Right lobe of liver (tissue), 6 donors: ENCODE measurements around the gene CXCR1. TPM values are rescaled to one million over a fixed set of nuclear protein-coding genes. Genes with fewer than 3 reads are reported as not detected.
A peak's percentile ranks its signal among the peaks of the same experiment; 100 is the strongest.

Source experiments
- ATAC-seq, 4 donors: fragments of 200-7000 bp; cut with Tn5 transposase; one replicate each; pipeline ENCODE4 v1.9.1; 2020; ENCODE audit warnings: mild to moderate bottlenecking in 4 of 4, moderate library complexity in 4 of 4
- DNase-seq, 3 donors: peaks; one replicate each; pipeline ENCODE4 v3.0.0-alpha.2; 2020
- H3K27ac ChIP-seq, 3 donors: fragments of 200-600 bp; one replicate each; pipeline ENCODE4 v1.8.0; 2022
- H3K27me3 ChIP-seq, 2 donors: fragments of 200-600 bp; one replicate each; pipeline ENCODE4 v1.8.0; 2022
- H3K36me3 ChIP-seq, 4 donors: fragments of 200-600 bp; sonication (generic) in 1 of 4; one replicate each; pipeline versions ENCODE4 v1.5.1 to v1.8.0; 2017 to 2022; ENCODE audit warnings: control low read depth in 1 of 4
- H3K4me1 ChIP-seq, 4 donors: fragments of 200-600 bp; sonication (generic) in 1 of 4; one replicate each; pipeline versions ENCODE4 v1.5.1 to v1.8.0; 2017 to 2022; ENCODE audit warnings: control low read depth in 1 of 4
- H3K4me3 ChIP-seq, 3 donors: fragments of 200-600 bp; one replicate each; pipeline ENCODE4 v1.8.0; 2022
- H3K9me3 ChIP-seq, 4 donors: fragments of 200-600 bp; sonication (generic) in 1 of 4; one replicate each; pipeline versions ENCODE4 v1.5.1 to v1.8.0; 2017 to 2022; ENCODE audit warnings: control low read depth in 1 of 4
- POLR2A ChIP-seq: fragments of 450-650 bp; IDR thresholded peaks from one replicate; pipeline ENCODE4 v1.6.1; 2017; ENCODE audit warnings: antibody characterized with exemption, mild to moderate bottlenecking
- WGBS: methylation state at CpG from one replicate; pipeline ENCODE4 v1.1.6; 2018; ENCODE audit warnings: low coverage, low lambda C conversion rate; ENCODE audit not compliant: insufficient coverage; ENCODE audit errors: missing lambda C conversion rate; 5-methylcytosine and 5-hydroxymethylcytosine counted together
- intact Hi-C, 2 donors: fragments of 100-400 bp; cut with DNase I; formaldehyde crosslinking; loops; one replicate each; pipeline versions ENCODE4 v1.11.2 to v1.14.1; 2022
- long read RNA-seq: library from polyadenylated mRNA; unstranded; transcript quantifications from one replicate; pipeline ENCODE4 v2.0.0, GENCODE V29; 2019
- total RNA-seq, 6 experiments: library from RNA; depleted of rRNA in 2 of 6; stranded (reverse); fragments of >200 nt in 2 of 6; fragmentation: NEBNext Ultra II Directional in 3 of 6; extraction: Animal tissue kit (Norgen Biotek cat#: 25700) in 3 of 6; gene quantifications; one replicate each; pipeline versions ENCODE4 v1.1.0 to v1.2.4, GENCODE V29; 2016 to 2023
- TF ChIP-seq, protein P1 (sequence below), 4 donors: fragments of 200-600 bp in 3 of 4; fragments of 450-650 bp in 1 of 4; IDR thresholded peaks; one replicate each; pipeline versions ENCODE4 v1.5.1 to v1.8.0; 2016 to 2022; ENCODE audit warnings: antibody characterized with exemption in 4 of 4, mild to moderate bottlenecking in 2 of 4
- donor health status: DM: no; HTN: yes; CAD: no.
- donor health status: DM: no; HTN: no; CAD: no.
- donor health status: DM: no; HTN: no; CAD: no.
- donor health status: DM: no; HTN: yes; CAD: no.
- donor health status: DM: no; HTN: yes; CAD: no.

CXCR1 gene
- total RNA-seq, result 1 to 10 TPM in 2 of 6 experiments, under 1 TPM in 4; 0.40 to 1.6 (median 0.74) TPM
- long read RNA-seq, result 0 reads

DNA sequence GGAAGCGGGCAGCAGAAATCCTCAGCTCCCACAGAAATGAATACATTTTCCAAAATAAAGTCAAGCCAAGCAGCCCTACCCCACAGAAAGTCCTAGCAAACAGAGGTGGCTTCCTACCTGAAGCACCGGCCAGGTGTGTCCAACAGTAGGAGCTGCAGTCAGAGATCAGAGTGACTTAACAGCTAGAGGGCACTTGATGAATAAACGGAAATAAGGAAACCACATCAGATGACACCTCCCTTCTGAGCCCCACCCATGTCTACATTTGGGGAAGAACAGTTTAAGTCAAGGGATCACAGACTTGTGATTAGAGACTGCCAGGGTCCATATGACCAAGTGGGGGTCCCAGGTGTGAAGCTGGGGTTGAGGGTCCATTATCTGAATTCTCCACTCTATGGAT is at the start of gene CXCR1:
CXCR1 (minus strand) TSS at position 172 of the 400 bp plus-strand sequence. CDS start 1,751 bp downstream, outside the sequence.
- Histone ChIP-seq H3K4me1 (no peaks in the 10 kb centered on the region), H3K27me3 (no peaks in the 10 kb centered on the region), H3K27ac (no peak within 1 kb of the TSS), H3K4me3 (peak within 1 kb of the TSS in 1 of 3 donors; percentile 4), H3K36me3 (no peaks in the 10 kb centered on the region), H3K9me3 (no peaks in the 10 kb centered on the region)
- 60% methylated on average over 1 of the region's 3 CpGs for WGBS
- peak in 3 of 4 donors; percentile 28 to 31 (median 28) for ATAC-seq
- DNase-seq, result no peak
- intact Hi-C loops, result no loop called here
- TF ChIP-seq, protein P1, sequence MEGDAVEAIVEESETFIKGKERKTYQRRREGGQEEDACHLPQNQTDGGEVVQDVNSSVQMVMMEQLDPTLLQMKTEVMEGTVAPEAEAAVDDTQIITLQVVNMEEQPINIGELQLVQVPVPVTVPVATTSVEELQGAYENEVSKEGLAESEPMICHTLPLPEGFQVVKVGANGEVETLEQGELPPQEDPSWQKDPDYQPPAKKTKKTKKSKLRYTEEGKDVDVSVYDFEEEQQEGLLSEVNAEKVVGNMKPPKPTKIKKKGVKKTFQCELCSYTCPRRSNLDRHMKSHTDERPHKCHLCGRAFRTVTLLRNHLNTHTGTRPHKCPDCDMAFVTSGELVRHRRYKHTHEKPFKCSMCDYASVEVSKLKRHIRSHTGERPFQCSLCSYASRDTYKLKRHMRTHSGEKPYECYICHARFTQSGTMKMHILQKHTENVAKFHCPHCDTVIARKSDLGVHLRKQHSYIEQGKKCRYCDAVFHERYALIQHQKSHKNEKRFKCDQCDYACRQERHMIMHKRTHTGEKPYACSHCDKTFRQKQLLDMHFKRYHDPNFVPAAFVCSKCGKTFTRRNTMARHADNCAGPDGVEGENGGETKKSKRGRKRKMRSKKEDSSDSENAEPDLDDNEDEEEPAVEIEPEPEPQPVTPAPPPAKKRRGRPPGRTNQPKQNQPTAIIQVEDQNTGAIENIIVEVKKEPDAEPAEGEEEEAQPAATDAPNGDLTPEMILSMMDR (IDR thresholded peaks at IDR 0.05), result no peak
- TF ChIP-seq POLR2A, result no peak

DNA sequence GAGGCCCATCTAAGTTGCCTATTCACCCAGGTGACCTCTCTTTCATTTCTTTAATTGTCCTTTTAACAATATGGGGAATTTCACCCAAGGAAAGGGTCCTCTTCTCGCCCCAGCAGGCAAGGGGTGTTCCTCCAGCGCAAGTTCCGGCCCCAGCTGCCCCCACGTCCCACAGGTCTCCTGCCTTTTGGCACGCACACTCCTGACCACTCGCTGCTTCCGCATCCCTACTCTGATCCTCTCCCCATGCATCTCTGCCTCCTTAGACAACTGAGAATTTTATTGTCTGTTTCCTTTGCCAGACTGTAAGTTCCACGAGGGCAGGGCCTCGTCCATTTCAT is 49.5 kb upstream of the CXCR1 start:
- Histone ChIP-seq H3K27me3 (no peaks in the 10 kb centered on the region), H3K36me3 (no peaks in the 10 kb centered on the region), H3K9me3 (no peaks in the 10 kb centered on the region), H3K4me3 (peak overlapping the region; percentile 83 to 91 (median 84)), H3K27ac (peak overlapping the region; percentile 64 to 92 (median 91)), H3K4me1 (peaks cover 0 to 19% (median 6%) of the 10 kb centered on the region in 4 donors)
- intact Hi-C loops, result no loop called here
- DNase-seq (peak in 1 of 3 donors; percentile 39), ATAC-seq (peak in 2 of 4 donors; percentile 1 to 2)
- WGBS, result 46% methylated on average over 9 of the region's 9 CpGs
- TF ChIP-seq, protein P1 (IDR thresholded peaks at IDR 0.05), result no peak
- TF ChIP-seq POLR2A, result no peak

DNA sequence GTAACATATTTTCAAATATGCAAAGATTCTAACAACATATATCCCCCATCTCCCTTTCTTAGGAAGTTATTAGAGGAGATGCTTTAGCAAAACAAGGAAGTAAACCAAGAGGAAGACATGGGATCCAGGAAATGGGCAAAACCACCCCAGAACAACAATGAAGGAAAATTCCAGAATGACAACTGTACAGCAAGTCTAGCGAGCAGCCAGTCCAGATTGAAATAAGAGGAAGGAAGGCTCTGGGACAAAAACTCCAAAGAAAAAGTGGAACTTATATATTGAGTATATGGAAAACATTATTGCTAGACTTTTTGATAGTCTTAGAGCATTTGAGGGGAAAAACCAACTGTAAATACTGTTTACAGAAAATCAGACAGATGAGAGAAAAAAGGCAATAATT is 47.4 kb upstream of the CXCR1 start:
- no peak overlapping the region for H3K27ac ChIP-seq
- ATAC-seq, result no peak
- intact Hi-C loops, result no loop called here

DNA sequence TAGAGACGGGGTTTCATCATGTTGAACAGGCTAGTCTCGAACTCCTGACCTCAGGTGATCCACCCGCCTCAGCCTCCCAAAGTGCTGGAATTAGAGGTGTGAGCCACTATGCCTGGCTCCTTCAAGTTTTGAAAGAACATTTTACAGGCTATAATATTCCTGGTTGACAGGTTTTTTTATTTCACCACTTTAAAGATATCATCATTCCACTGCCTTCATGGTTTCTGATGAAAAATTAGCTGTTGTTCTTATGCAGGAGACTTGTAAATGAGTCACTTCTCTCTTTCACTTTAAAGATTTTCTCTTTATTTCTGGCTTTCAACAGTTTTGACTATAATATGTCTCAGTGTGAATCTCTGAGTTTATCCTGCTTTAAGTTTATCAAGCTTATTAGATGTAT is 42.3 kb upstream of the CXCR1 start:
- DNase-seq (no peak), ATAC-seq (no peak)
- H3K4me1 ChIP-seq, result no peaks in the 10 kb centered on the region
- no peak overlapping the region for H3K27ac ChIP-seq
- H3K9me3 ChIP-seq, result no peaks in the 10 kb centered on the region
- intact Hi-C loops, result no loop called here
- no peaks in the 10 kb centered on the region for H3K36me3 ChIP-seq
- no peaks in the 10 kb centered on the region for H3K27me3 ChIP-seq
- WGBS, result 98% methylated on average over 3 of the region's 3 CpGs
- no peak overlapping the region for H3K4me3 ChIP-seq
- no peak for TF ChIP-seq POLR2A
- TF ChIP-seq, protein P1 (IDR thresholded peaks at IDR 0.05), result no peak

More for the DNA sequence above, 47.4 kb upstream of the CXCR1 start:
- TF ChIP-seq POLR2A, result no peak
- TF ChIP-seq, protein P1 (IDR thresholded peaks at IDR 0.05), result no peak
- no peaks in the 10 kb centered on the region for H3K27me3 ChIP-seq
- H3K9me3 ChIP-seq, result no peaks in the 10 kb centered on the region
- H3K4me3 ChIP-seq, result no peak overlapping the region
- no peak for DNase-seq
- 73% methylated on average over 1 of the region's 1 CpG for WGBS
- H3K36me3 ChIP-seq, result no peaks in the 10 kb centered on the region
- H3K4me1 ChIP-seq, result peaks cover 0 to 12% (median 4%) of the 10 kb centered on the region in 4 donors

DNA sequence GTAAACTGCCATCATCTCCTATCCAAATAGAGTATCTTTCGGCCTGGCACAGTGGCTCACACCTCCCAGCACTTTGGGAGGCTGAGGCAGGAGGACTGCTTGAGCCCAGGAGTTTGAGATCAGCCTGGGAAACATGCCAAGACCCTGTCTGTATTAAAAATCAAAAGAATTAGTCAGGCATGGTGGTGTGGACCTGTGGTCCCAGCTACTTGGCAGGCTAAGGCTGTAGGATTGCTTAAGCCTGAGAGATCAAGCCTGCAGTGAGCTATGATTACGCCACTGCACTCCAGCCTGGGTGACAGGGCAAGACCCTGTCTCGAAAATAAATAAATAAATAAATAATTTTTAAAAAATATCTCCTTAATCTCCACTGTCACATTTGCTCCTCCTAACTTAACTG is 35.5 kb upstream of the CXCR1 start:
- Histone ChIP-seq H3K27ac (no peak overlapping the region), H3K36me3 (no peaks in the 10 kb centered on the region), H3K4me3 (no peak overlapping the region), H3K4me1 (no peaks in the 10 kb centered on the region), H3K9me3 (no peaks in the 10 kb centered on the region), H3K27me3 (no peaks in the 10 kb centered on the region)
- TF ChIP-seq, protein P1 (IDR thresholded peaks at IDR 0.05), result no peak
- TF ChIP-seq POLR2A, result no peak
- ATAC-seq (no peak), DNase-seq (no peak)
- intact Hi-C loops, result no loop called here
- 52% methylated on average over 3 of the region's 3 CpGs for WGBS
